HFFc6 (cell line): ENCODE data around the gene AIF1L. TPM values are rescaled to one million over a fixed set of nuclear protein-coding genes. Genes with fewer than 3 reads are reported as not detected.

ENCODE experiments used
- DNase-seq: peaks from one replicate; pipeline ENCODE4 v3.0.0-alpha.2; 2018
- H3K27ac Mint-ChIP-seq: 2 replicates; pipeline ENCODE4 v1.8.0; 2020; ENCODE audit warnings: mild to moderate bottlenecking, mixed read lengths
- H3K27me3 Mint-ChIP-seq: 2 replicates; pipeline ENCODE4 v1.8.0; 2021; ENCODE audit warnings: mild to moderate bottlenecking, moderate library complexity, mixed read lengths; ENCODE audit not compliant: insufficient read depth
- H3K36me3 Mint-ChIP-seq: 2 replicates; pipeline ENCODE4 v1.8.0; 2021; ENCODE audit warnings: low read depth, mixed read lengths
- H3K4me1 Mint-ChIP-seq: 2 replicates; pipeline ENCODE4 v1.8.0; 2020; ENCODE audit warnings: low read depth, mixed read lengths
- H3K4me3 Mint-ChIP-seq: 2 replicates; pipeline ENCODE4 v1.8.0; 2020; ENCODE audit warnings: mild to moderate bottlenecking, moderate library complexity, mixed read lengths
- H3K9me3 Mint-ChIP-seq: 2 replicates; pipeline ENCODE4 v1.8.0; 2020; ENCODE audit warnings: mild to moderate bottlenecking, mixed read lengths
- long read RNA-seq: library from polyadenylated mRNA; unstranded; transcript quantifications from one replicate; pipeline ENCODE4 v2.0.0, GENCODE V29; 2019
- total RNA-seq, 6 experiments: library from RNA; stranded (reverse); fragmentation: NEBNext Ultra II Directional; extraction: Animal tissue kit (Norgen Biotek cat#: 25700); gene quantifications; 2 replicates in 1 of 6; 3 replicates in 5 of 6; pipeline ENCODE4 v1.2.3, GENCODE V29; 2021
- TF ChIP-seq, protein P1 (sequence below): fragments of 200-600 bp; sonication (generic); IDR thresholded peaks from 2 replicates; pipeline ENCODE4 v1.5.0; 2021; ENCODE audit warnings: antibody characterized with exemption, mild to moderate bottlenecking

Gene AIF1L
- total RNA-seq, result under 1 TPM; 0.05 to 0.37 (median 0.21) TPM
- long read RNA-seq, result 0 reads

DNA sequence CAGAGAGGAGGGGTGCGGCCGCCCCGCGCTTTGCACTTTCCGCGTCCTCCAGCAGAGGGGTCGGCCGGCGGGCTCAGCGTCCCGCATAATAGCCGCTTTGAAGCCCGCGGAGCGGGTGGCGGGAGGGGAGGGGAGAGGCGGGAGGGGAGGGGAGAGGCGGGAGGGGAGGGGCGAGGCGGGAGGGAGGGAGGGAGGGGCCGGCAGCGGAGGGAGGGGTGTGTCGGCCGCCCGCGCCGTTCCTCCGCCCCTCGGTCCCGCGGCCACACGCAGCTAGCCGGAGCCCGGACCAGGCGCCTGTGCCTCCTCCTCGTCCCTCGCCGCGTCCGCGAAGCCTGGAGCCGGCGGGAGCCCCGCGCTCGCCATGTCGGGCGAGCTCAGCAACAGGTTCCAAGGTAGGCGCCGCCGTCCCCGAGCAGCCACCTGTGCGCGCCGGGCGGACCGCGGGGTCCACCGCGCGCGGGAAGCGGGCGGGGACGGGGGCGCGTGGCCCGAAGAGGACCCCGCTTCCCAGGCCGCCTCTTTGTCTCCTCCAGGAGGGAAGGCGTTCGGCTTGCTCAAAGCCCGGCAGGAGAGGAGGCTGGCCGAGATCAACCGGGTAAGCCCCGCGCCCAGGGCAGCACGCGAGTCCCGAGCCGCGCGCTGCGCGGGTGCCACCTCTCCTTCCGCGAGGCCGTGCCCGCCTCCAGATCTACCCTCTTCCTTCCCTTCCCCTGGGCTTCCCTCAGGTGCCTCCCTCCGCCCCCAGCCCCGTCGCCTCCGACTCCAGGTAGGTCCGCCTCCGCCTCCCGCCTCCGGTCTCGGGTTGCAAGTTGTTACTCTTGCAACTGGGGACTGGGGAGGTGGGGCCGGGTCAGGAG, at the start of gene AIF1L:
Gene AIF1L, plus strand, starts transcription at position 263 of the 857 bp plus-strand sequence. Its CDS starts 99 bp downstream, at position 362.
- Mint-ChIP-seq H3K36me3 (no peaks in the 10 kb centered on the region), H3K9me3 (no peaks in the 10 kb centered on the region), H3K4me1 (peaks cover 10% of the 10 kb centered on the region), H3K27me3 (peaks cover 44% of the 10 kb centered on the region), H3K4me3 (no peak within 1 kb of the TSS), H3K27ac (no peak within 1 kb of the TSS)
- no peak for DNase-seq
- TF ChIP-seq, protein P1, sequence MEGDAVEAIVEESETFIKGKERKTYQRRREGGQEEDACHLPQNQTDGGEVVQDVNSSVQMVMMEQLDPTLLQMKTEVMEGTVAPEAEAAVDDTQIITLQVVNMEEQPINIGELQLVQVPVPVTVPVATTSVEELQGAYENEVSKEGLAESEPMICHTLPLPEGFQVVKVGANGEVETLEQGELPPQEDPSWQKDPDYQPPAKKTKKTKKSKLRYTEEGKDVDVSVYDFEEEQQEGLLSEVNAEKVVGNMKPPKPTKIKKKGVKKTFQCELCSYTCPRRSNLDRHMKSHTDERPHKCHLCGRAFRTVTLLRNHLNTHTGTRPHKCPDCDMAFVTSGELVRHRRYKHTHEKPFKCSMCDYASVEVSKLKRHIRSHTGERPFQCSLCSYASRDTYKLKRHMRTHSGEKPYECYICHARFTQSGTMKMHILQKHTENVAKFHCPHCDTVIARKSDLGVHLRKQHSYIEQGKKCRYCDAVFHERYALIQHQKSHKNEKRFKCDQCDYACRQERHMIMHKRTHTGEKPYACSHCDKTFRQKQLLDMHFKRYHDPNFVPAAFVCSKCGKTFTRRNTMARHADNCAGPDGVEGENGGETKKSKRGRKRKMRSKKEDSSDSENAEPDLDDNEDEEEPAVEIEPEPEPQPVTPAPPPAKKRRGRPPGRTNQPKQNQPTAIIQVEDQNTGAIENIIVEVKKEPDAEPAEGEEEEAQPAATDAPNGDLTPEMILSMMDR, result no peak

DNA sequence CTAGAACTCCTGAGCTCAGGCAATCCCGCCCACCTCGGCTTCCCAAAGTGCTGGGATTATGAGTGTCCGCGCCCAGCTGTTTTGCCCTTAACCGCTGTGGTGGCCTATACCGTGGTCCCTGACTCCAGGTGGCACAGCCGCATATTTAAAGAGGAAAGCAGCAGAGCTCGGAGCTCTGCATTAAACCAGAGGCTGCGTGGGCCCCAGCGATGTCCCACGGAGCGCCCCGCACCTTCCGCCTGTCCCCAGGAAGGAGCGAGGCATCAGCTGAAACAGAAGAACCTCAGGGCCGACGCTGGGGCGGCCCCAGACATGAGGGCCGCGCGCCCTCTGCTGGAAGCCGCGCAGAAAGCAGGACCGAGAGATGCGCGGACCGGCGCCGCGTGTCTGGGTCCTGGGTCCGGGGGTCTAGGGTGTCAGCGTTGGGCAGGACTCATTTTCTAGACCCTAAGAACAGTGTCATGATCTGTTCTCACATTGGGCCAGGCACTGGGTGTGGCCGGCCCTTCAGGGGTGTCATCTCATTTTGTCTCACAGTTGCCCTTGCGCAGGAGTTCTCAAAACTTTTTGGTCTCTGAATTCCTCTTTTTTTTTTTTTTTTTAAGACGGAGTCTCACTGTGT, 49.6 kb upstream of the AIF1L start:
- Mint-ChIP-seq H3K36me3 (no peaks in the 10 kb centered on the region), H3K27ac (no peak overlapping the region), H3K27me3 (peaks cover 10% of the 10 kb centered on the region; the same call in 1 of the 2 replicates), H3K4me3 (0 out of 2 replicates have a peak overlapping the region, but pooled peaks have one; percentile 14), H3K4me1 (no peaks in the 10 kb centered on the region), H3K9me3 (no peaks in the 10 kb centered on the region)
- TF ChIP-seq, protein P1, result peak; percentile 96
- peak; percentile 37 for DNase-seq

DNA sequence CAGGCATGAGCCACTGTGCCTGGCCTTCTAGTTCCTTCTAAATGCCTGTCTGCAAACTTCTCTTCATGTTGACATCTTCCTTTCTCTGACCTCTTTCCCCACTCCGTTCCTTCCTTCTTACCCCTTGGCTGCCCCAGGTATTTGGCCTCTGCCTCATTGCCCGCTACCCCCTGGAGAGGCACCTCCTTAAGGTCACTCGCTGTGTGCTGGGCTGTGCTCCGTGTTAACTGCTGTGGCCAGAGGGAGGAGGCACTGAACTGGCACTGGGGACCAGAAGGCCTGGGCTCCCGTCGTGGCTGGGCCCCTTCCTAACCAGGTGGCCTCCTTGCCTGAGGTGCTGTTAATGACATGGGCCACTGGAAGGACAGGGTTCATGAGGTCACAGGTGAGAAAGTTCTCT, 48.0 kb upstream of the AIF1L start:
- H3K4me3 Mint-ChIP-seq, result no peak overlapping the region
- TF ChIP-seq, protein P1, result no peak
- no peaks in the 10 kb centered on the region for H3K4me1 Mint-ChIP-seq
- peaks cover 18% of the 10 kb centered on the region for H3K27me3 Mint-ChIP-seq
- H3K36me3 Mint-ChIP-seq, result no peaks in the 10 kb centered on the region
- no peaks in the 10 kb centered on the region for H3K9me3 Mint-ChIP-seq
- H3K27ac Mint-ChIP-seq, result no peak overlapping the region
- DNase-seq, result no peak

DNA sequence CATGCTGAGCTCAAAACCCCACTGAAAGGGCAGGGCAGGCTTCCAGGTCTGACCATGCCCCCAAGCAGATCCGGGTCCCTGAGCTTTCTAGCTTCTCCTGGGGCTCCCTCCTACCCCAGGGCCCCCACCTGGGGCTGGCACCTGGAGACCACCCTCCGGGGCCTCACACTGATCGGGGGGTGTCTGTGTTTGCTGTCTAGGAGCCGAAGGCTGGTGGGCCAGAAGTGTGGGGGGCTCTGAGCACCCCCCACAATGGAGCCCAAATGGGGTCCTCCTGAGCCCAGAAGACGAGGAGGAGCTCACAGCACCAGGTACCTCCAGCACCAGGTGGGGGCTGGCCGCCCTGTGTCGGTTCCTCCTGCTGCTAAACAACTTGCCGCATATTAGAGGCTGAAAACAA, 47.5 kb upstream of the AIF1L start:
- H3K4me3 Mint-ChIP-seq, result no peak overlapping the region
- no peak for DNase-seq
- no peaks in the 10 kb centered on the region for H3K9me3 Mint-ChIP-seq
- TF ChIP-seq, protein P1, result no peak
- H3K27ac Mint-ChIP-seq, result no peak overlapping the region
- no peaks in the 10 kb centered on the region for H3K4me1 Mint-ChIP-seq
- peaks cover 18% of the 10 kb centered on the region for H3K27me3 Mint-ChIP-seq
- H3K36me3 Mint-ChIP-seq, result no peaks in the 10 kb centered on the region

DNA sequence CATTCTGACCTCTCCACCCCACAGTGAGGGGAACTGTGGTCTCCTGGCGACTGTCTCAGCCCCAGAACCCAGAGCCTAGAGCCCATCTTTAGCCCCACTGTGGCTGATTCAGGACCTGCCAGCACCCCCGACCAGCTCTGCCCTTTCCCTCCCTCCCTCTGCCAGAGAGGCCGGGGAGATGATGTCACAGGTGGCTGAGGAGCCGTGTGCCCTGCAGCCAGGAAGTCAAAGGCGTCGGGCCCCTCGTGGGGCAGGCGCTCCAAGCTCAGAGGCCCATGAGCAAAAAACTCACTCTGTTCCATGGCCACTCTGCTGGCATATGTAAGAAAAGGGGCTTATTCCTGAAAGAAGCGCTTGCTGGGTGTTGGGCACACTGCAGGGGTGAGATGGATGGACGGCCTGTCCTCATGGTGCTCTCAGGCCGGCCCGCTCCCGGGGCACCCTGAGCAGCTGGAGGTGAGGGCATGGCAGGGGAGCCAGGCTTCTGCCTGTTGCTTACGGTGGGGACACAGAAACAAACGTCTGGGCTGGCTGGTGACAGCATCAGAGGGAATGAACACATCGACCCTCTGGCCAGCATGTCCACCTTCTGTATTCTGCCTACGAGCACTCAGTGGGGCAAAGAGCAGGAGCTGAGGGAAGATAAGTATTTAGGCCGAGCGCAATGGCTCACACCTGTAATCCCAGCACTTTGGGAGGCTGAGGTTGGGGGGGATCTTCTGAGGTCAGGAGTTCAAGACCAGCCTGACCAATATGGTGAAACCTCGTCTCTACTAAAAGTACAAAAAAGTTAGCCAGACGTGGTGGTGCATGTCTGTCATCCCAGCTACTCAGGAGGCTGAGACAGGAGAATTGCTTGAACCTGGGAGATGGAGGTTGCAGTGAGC, 46.3 kb upstream of the AIF1L start:
- DNase-seq, result no peak
- Mint-ChIP-seq H3K36me3 (no peaks in the 10 kb centered on the region), H3K4me1 (no peaks in the 10 kb centered on the region)

More for the DNA sequence above, 46.3 kb upstream of the AIF1L start:
- peaks cover 24% of the 10 kb centered on the region for H3K27me3 Mint-ChIP-seq
- H3K4me3 Mint-ChIP-seq, result no peak overlapping the region
- H3K27ac Mint-ChIP-seq, result no peak overlapping the region
- H3K9me3 Mint-ChIP-seq, result no peaks in the 10 kb centered on the region
- TF ChIP-seq, protein P1, result no peak
